ENCODE results near the gene CLIP4. TPM values are rescaled to one million over a fixed set of nuclear protein-coding genes. Genes with fewer than 3 reads are reported as not detected.

The CLIP4 gene, protein sequence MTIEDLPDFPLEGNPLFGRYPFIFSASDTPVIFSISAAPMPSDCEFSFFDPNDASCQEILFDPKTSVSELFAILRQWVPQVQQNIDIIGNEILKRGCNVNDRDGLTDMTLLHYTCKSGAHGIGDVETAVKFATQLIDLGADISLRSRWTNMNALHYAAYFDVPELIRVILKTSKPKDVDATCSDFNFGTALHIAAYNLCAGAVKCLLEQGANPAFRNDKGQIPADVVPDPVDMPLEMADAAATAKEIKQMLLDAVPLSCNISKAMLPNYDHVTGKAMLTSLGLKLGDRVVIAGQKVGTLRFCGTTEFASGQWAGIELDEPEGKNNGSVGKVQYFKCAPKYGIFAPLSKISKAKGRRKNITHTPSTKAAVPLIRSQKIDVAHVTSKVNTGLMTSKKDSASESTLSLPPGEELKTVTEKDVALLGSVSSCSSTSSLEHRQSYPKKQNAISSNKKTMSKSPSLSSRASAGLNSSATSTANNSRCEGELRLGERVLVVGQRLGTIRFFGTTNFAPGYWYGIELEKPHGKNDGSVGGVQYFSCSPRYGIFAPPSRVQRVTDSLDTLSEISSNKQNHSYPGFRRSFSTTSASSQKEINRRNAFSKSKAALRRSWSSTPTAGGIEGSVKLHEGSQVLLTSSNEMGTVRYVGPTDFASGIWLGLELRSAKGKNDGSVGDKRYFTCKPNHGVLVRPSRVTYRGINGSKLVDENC
- total RNA-seq = 41.2 and 45.3 TPM in 2 replicates

DNA sequence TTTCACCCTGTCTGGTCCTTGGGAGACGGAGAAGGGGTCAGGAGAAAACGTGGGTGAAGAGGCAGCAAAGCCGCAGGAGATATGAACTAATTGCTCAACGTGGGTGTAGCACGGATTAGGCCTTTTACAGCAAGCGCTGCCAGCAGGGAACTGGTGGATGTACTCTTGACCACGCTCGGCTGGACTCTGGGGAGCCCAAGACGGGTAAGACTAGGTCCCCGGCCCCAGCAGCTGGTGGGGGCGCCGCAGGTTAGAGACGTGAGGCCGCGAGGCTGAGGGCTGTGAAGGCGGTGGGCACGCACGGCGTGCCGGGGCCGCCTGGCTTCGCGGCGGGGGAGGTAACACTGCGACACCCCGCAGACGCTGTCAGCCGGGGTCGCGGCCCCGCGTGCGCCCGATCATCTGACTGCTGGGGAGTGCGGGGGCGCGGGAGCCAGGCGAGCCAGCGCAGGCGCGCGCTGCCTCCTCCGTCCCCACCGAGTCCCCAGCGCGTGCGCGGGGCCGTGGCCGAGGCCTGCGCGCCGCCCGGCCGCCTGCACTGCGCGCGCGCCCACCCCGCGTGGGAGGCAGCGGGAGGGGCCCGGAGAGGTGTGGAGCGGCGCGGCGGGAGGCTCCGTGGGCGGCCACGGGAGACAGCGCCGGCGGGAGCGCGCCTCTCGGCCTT lies at the start of gene CLIP4:
Gene CLIP4 (plus strand): TSS at position 470 of the 664 bp plus-strand sequence. CDS start 5,974 bp downstream, outside the sequence.

DNA sequence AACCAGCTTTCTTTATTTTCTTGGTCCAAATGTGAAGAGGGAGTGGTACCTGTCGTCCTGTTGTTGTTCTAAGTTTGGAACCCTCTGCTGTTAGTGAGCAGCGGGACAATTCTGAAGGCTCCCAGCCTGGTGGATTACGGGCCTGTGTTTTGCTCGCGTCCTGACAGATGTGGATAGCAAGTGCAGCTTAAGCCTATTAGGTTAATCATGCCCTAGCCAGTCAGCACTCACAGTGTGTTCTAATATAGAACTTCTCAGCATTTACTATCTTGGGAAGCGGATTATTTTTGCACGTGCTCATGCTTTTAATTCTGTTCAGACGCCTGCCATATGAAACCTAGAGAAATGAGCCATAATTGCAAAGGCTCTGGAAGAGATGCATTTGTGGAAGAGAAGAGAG lies 40.8 kb upstream of the CLIP4 start, which contains the start of gene PCARE:
Gene PCARE (minus strand): TSS at position 113 of the 400 bp plus-strand sequence. CDS start 262 bp downstream, outside the sequence.

Other genes starting within 250 kb of the CLIP4 start
- 11.1 TPM in 2 replicates for gene TRMT61B, start 245.1 kb upstream of the CLIP4 start, total RNA-seq
- 59.9 and 68.6 TPM in 2 replicates for gene WDR43, start 220.7 kb upstream of the CLIP4 start, total RNA-seq
- under 0.01 and 0.12 TPM in 2 replicates for gene TOGARAM2, start 134.1 kb upstream of the CLIP4 start, total RNA-seq
- not detected in 2 replicates for gene PCARE, start 40.9 kb upstream of the CLIP4 start, total RNA-seq

All from aortic smooth muscle cell (primary cell).